GM19238 (cell line): ENCODE results near the gene GAREM2.
"Not testable (repeated sequence)": the region's sequence is repeated elsewhere in the genome, so short reads cannot be mapped to it uniquely, and the experiment has no call there.

Source experiments
- DNase-seq: peaks from one replicate; pipeline ENCODE4 v3.0.0; 2011; ENCODE audit warnings: low spot score; ENCODE audit not compliant: insufficient read length

Gene GAREM2

DNA sequence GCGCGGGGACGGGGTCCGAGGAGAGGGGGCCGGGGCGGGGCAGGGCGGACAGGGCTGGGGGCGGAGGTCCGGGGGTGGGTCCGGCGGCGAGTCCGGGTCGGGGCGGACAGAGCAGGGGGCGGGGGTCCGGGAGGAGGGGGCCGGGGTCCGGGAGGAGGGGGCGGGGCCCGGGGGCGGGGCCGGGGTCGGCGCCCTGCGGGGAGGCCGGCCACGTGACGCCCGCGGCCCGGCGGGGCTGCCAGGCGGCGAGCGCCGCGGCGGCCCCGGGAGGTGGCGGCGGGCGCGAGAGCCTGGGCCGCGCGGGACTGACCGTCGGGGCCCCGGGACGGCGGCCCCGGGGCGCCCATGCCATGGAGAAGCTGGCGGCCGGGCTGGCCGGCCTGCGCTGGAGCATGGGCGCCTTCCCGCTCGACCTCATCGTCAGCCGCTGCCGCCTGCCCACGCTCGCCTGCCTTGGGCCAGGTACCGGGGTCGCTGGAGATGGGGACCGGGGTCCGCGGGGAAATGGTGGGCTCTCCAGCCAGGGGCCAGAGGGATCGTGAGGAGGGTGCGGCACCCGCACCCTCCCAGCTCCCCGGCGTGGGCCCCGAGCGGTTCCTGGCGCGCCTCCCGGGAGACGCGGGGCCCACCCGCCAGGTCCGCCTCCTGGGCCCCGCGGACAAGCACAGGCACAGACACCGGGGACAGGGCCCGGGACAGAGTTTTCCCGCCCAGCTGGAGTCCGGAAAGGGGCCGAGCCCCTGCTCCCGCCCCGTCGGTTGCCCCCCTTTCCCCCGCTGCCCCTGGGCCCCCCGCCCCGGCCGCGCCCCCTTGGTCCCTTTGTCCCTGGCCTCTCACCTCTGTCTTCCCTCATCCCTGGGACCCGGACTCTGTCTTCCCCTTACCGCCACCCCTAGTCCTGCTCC lies at the start of gene GAREM2:
Gene GAREM2 (plus strand): TSS at position 218 of the 905 bp plus-strand sequence. CDS start 133 bp downstream, at position 351.
- DNase-seq, result no peak

DNA sequence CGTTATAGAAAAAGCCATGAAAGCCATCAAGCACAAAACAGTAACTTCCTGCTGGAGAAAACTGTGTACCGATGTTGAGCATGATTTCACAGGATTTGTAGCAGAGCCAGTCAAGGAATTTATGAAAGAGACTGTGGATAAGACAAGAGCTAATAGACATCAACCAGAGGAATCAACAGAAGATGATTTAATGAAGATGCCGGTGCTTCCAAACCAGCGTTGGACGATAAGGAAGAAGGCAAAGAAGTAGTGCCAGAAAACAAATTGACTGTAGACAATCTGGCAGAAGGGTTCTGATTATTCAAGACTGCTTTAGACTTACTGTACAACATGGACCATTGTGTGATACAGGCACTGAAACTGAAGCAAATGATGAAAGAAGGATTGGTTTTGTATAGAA lies 49.5 kb upstream of the GAREM2 start:
- no peak for DNase-seq

DNA sequence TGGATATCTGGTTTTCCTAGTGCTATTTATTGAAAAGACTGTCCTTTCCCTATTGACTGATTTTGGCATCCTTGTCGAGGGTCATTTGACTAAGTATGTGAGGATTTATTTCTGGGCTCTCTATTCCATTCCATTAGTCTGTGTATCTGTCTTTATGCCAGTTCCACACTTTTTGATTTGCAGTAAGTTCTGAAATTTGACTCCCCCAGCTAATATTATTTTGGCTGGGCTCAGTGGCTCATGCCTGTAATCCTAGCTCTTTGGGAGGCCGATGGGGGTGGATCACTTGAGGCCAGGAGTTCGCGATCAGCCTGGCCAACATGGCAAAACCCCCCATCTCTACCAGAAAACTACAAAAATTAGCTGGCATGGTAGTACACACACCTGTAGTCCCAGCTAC lies 46.8 kb upstream of the GAREM2 start:
- DNase-seq, result no peak

DNA sequence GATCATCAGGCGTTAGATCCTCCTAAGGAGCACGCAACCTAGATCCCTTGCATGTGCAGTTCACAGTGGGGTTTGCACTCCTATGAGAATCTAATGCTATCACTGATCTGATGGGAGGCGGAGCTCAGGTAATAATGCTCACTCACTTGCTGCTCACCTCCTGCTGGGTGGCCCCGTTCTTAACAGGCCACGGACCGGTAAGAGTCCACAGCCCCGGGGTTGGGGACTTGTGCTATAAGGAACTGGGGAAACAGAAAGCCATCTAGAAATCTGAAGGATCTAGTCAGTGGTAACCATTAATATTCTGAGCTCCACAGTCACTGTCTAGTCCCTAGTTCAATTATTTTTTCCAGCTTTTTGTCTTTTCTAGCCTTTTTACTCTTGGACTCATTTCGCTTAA lies 44.7 kb upstream of the GAREM2 start:
- DNase-seq, result no peak

DNA sequence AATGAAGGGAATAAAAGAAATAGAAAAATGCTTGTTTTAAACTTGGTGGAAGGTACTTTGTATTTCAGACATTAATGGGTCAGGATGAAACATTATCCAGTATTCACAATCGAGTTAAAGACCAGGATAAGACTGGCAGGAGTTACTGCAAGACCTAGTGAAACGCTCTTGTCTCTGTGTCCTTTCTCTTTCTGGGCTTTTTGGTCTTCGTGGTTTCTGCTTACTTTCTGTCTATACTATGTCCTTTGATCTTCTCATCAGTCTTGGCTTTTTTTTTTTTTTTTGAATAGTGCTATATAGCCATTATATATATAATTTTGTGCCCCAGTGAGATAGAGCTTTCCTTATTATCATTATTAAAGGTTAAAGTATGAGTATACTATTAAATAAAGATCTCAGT lies 42.1 kb upstream of the GAREM2 start:
- no peak for DNase-seq

DNA sequence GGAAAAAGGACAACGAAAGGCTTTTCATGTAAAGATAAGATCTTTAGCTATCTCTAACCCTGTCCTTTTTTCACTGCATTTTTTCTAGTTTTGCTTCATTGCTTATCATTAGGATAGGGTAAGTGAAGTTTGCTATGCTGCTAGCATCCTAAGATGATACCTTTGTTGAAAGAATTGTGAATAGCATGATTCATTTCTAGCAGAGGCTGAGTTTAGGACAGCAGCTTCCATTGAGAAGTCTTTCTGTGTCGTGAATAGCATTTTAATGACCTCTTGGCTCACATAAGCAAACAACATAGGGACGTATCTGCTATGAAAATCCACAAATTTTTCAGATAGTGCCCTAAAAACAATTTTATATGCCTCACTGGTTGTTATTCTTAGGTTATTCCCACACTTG lies 36.4 kb upstream of the GAREM2 start:
- DNase-seq, result no peak

DNA sequence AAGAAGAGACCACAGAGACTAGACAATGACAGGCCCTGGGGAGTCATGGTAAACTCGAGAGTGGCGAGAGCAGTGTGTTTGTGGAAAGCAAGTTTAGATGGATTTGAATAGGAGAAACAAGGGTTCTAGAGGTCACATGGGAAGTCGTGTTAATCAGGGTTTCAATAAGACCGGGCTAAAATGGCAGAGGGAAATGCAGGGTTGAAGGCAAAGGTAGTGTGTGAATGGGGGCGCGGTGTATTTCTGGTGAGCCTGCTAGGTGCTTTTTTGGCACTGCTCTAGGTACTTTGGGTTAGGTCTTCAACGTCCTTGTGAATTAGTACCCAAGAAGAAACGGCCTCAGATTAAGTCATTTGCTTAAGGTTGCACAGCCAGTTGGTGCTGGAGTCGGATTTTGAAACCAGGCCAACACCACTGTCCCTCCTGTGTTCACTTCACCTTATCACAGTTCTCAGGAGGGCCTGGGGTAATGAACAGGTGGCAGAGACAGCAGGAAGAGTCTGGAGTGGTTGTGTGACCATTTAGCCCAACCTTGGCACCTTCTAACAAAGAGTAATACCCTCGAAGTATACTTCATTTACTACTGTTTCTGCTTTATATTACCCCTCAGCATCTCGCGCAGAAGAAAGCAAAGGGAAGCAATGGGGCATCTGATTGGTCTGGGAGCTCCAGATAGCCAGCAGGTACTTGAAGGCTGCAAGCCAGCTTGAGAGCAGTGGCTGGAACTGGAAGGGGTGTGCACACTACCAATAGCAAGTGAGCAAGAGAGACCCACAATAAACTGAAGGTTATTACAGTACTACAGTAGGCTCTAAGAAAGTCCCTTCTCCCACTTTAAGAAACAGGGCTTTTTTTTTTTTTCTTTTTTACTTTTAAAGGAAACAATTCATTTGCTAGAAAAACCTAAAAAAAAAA lies 33.4 kb upstream of the GAREM2 start:
- no peak for DNase-seq

DNA sequence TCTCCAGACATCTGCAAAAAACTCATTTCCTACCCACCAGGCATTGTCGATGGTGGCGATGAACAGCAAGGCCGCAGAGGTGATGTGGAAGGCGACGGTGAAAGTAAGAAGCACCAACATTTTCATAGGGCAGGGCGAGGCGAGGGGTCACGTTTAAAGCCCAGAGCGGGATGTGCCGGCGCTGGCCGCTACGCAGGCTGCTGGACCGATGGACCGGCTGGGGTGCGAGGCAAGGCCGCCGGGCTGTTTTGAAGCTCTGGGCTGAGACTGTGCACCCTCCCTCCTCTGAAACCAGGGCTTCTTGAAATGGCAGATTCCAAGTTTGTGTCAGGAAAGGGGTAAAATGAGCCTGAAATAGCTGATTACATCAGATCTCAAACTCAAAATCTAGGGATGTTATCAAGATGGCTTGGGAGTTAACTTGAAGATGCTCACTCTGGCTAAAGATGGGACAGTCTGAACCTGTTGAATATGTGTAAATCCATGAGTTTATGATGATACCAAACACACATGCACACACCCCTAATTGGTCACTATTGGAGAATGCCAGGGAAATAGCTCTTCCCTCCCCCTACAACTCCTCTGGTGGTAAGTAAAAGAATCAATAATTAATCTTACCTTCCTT lies 31.6 kb upstream of the GAREM2 start:
- no peak for DNase-seq

DNA sequence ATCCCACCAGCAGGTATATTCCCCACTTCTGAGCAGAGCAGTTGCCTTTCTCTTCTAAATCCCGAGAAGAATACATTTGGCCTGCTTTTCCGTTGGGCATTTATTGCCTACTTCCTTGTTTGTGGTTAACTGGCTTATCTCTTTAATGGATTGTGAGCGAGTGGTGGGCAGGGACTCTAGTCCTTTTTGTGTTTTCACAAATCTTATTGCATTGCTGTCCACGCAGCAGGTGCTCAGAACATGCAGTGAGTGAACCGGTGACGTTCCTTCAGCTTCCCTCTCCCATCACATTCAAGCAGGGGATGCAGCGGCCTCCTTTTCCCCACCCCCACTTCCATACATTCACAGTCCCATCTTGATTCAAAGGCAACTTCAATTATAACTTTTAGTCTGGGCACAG lies 28.9 kb upstream of the GAREM2 start:
- no peak for DNase-seq

DNA sequence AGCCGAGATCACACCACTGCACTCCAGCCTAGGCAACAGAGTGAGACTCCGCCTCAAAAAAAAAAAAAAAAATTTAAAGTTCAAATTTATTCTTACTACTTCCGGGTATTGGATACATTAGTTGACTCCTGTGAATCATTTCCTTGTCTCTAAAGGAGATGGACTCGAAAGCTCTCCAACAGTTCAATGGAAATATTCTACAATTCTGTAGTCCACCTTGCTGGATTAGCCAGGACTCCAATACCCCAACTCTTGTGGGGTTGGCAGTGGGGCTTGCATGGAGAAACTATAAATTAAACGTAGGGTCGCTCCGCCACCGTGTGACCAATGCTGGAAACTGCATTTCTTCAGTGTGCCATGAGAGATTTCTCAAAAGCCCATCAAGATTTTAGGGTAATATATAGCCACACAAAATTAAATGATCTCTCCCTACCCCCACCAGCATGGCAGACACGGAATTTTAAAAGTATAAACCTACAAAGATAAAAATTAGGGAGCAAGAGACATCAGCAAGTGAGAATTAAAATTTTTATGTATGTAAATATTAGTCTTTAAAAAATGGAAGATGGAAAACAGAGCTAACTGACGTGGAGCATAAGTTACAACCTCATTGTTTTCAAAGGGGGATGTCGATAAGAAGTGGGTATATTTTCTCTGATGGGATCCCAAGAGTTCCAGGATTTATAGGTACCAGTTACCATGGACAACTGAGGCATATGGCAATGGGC lies 27.8 kb upstream of the GAREM2 start:
- DNase-seq, result peak; percentile 56

DNA sequence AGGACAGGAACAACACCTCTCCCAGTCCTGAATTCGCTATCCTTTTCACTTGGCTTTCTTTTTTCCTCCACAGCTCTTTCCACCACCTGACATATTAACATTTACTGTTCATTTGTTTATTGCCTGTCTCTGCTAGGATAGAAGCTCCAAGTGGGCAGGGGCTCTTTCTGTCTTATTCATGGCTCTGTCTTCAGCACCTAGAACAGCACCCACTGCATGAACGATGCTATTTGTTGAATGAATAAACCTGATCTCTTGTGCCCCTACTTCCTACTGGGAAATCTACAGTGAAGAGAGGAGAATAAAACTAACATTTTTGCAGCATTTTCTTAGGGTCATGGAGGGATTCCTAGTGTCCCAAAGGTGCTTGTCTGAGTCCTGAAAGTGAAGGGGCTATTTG lies 24.4 kb upstream of the GAREM2 start:
- no peak for DNase-seq

DNA sequence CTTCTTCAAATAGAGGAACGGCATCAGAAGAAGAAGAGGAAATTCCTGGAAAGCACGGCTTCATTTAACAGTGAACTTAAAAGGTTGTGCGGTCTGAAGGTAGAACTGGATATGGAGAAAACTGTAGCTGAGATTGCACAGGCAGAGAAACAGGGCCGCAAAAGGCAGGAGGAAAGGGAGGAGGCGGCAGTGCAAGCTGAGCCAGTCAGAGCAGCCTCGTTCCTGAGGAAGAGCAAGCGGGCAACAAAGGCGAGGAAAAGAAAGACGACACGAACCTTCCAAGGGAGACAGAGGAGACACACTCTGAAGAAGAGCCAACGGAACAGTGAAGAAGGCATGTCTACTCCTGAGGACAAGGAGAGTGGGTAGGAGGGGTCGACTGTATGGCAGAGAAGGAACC lies 22.6 kb upstream of the GAREM2 start:
- DNase-seq, result no peak

DNA sequence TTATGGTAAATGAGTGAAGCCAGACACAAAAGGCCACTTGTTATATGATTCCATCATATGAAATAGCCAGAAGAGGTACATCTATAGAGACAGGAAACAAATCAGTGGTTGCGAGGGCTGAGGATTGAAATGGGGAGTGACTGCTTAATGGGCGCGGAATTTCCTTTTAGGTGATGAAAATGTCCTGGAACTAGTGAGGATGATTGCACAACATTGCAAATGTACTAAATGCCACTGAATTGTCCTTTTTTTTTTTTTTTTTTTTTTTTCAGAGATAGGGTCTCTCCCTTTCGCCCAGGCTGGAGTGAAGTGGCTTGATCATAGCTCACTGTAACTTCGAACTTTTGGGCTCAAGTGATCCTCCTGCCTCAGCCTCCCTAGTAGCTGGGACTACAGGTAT lies 15.3 kb upstream of the GAREM2 start:
- no peak for DNase-seq

DNA sequence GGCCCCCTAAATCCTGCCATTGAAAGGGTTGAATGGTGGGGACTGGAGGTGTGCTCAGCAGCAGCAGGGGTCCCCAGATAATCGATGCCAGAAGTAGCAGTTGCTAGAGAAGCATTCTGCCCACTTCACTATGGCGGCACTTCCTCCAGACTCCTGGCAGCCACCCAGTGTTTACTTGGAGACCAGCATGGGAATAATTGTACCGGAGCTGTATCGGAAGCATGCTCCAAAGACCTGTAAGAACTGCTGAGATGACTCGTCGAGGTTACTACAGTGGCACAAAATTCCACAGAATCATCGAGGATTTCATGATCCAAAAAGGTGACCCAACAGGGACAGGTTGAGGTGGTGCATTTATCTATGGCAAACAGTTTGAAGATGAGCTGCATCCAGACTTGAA lies 11.0 kb upstream of the GAREM2 start:
- DNase-seq, result no peak

DNA sequence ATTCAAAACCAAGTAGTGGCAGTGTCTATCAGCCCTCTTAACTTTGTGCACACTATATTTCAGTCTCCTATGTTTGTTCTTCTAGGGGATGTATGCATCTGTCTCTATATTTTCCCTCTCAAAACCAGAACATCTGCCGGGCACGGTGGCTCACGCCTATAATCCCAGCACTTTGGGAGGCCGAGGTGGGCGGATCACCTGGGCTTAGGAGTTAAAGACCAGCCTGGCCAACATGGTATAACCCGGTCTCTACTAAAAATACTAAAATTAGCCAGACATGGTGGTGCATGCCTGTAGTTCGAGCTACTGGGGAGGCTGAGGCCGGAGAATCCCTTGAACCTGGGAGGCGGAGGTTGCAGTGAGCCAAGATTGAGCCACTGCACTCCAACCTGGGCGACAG lies 9.9 kb upstream of the GAREM2 start:
- no peak for DNase-seq

DNA sequence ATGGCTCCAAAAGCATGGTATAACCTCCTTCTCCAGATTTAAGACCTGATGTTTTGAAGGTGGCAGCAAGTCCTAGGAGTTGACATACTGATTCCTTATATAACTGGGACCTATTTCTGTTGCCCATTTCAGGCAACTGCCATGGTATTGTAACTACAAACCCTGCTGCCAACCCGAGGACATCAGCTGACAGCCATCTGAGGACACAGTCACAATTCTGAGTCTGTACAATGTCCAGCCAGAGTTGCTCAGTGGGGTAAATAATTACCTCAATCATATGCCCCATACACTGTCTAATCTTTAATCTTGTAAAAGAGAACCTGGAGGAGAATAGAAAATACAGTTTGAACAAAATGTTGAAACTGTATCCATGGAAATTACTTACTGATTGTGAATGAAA lies 8.7 kb upstream of the GAREM2 start:
- no peak for DNase-seq

DNA sequence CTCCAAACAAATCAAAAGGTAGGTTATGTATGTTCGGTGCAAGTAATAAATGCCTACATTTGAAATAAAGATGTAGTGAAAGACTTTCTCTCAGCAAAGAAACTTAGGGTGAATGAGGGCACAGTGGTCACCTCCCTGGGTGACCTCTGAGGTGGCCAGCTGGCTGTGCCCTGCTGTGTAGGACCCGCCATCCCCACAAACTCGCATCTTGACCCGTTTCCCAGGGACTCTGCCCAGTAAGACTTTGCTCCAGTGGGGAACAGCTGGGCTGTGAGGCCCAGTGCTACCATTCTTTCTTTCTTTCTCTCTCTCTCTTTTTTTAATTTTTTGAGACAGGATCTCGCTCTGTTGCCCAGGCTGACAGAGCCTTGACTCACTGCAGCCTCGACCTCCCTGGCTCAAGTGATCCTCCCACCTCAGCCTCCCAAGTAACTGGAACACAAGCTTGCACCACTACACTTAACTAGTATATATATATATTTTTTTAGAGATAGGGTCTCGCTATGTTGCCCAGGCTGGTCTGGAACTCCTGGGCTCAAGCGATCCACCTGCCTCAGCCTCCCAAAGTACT lies 8.2 kb upstream of the GAREM2 start:
- DNase-seq, result no peak

DNA sequence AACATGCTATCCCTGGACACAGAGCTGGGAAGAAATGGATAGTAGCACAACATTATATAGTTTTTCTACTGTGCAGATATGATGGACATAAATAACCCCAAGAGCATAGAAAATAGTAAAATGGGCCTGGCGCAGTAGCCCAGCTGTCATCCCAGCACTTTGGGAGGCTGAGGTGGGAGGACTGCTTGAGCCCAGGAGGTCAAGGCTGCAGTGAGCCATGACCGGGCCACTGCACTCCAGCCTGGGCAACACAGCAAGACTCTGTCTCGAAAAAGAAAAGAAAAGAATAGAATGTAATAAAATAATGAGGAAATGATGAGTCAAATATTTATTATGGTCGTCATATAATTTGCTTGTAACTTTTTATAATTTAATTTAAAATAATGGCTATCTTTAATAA lies 7.5 kb upstream of the GAREM2 start:
- DNase-seq, result no peak

DNA sequence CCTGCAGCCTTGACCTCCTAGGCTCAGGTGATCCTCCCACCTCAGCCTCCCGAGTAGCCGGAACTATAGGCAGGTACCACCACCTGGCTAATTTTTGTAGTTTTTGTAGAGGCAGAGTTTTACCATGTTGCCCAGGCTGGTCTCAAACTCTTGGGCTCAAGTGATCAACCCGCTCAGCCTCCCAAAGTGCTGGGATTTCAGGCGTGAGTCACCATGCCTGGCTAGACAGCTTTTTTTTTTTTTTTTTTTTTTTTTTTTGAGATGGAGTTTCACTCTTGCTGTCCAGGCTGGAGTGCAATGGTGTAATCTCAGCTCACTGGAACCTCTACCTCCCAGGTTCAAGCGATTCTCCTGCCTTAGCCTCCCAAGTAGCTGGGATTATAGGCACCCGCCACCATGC lies 6.3 kb upstream of the GAREM2 start:
- not testable (repeated sequence) for DNase-seq

DNA sequence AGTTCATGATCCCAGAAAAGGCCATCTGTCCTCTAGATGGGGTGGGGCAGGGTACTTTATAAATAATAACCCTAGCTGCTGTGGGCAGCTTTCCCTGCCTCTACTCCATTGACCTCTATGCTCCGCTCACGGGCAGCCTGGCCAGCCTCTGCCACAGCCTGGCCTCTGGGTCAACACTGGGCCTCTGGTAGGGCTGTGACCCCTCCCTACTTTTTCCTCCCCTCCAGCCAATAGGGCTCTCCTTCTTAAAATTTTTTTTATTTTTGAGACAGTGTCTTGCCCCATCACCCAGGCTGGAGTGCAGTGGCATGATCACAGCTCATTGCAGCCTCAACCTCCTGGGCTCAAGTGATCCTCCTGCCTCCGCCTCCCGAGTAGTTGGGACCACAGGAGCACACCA lies 4.1 kb upstream of the GAREM2 start:
- no peak for DNase-seq

DNA sequence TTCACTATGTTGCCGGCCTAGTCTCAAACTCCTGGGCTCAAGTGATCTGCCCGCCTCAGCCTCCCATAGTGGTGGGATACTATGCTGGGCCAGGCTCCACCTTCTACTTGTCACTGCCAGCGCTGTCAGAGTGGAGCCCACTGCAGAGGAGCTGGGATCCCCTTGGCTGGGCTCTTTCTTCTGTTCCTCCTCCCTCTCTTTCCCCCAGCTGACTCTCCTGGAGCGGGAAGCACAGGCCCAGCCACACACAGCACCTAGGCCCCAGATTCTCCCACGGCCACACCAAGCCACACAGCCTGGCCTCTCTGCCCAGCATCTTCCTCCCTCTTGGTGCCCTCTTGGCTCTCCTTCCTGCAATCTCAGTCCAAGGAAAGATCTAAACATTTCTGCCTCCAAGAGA lies 3.7 kb upstream of the GAREM2 start:
- DNase-seq, result no peak
